GM12878 (cell line): Measurements from ENCODE around the gene SLC12A6. TPM values are rescaled to one million over a fixed set of nuclear protein-coding genes. Genes with fewer than 3 reads are reported as not detected.
A peak's percentile ranks its signal among the peaks of the same experiment; 100 is the strongest.

Experiments
- ASH2L ChIP-seq: fragments of 300-600, 200-600 bp; sonication (generic); IDR thresholded peaks from 2 replicates; pipeline ENCODE4 v1.6.1; 2017; ENCODE audit warnings: low read depth, mild to moderate bottlenecking, borderline replicate concordance
- ATF7 ChIP-seq: fragments of 450-650 bp; IDR thresholded peaks from 2 replicates; pipeline ENCODE4 v1.6.1; 2016; ENCODE audit warnings: low read depth, mild to moderate bottlenecking
- BMI1 ChIP-seq: fragments of 450-650 bp; IDR thresholded peaks from 2 replicates; pipeline ENCODE4 v1.6.1; 2016; ENCODE audit warnings: mild to moderate bottlenecking, moderate library complexity, borderline replicate concordance
- BRCA1 ChIP-seq: IDR thresholded peaks from 2 replicates; pipeline ENCODE4 v1.6.1; 2011; ENCODE audit warnings: low read depth, low read length, improper control_type of control experiment
- CHD2 ChIP-seq: IDR thresholded peaks from 2 replicates; pipeline ENCODE4 v1.6.1; 2011; ENCODE audit warnings: low read depth, low read length, improper control_type of control experiment, borderline replicate concordance
- CHD4 ChIP-seq: fragments of 200-600 bp; sonication (generic); IDR thresholded peaks from 2 replicates; pipeline ENCODE4 v1.6.1; 2016; ENCODE audit warnings: mild to moderate bottlenecking
- DPF2 ChIP-seq: fragments of 450-650 bp; IDR thresholded peaks from 2 replicates; pipeline ENCODE4 v1.6.1; 2017; ENCODE audit warnings: mild to moderate bottlenecking
- FOS ChIP-seq: IDR thresholded peaks from 3 replicates; pipeline ENCODE4 v1.6.1; 2011; ENCODE audit warnings: borderline replicate concordance; ENCODE audit not compliant: insufficient read length; ENCODE audit errors: extremely low read depth
- FOXM1 ChIP-seq: IDR thresholded peaks from 2 replicates; pipeline ENCODE4 v1.6.1; 2012; ENCODE audit warnings: low read depth, mild to moderate bottlenecking, inconsistent platforms, low read length, moderate library complexity
- JUNB ChIP-seq: IDR thresholded peaks from 2 replicates; pipeline ENCODE4 v1.6.1; 2016; ENCODE audit warnings: antibody characterized with exemption, mild to moderate bottlenecking
- KDM1A ChIP-seq: fragments of 200-600 bp; sonication (generic); IDR thresholded peaks from 2 replicates; pipeline ENCODE4 v1.6.1; 2016; ENCODE audit warnings: borderline replicate concordance
- MYC ChIP-seq: IDR thresholded peaks from 2 replicates; pipeline ENCODE4 v1.6.1; 2011; ENCODE audit warnings: mild to moderate bottlenecking, low read length, moderate library complexity, inconsistent platforms; ENCODE audit not compliant: insufficient read depth, insufficient replicate concordance, insufficient read length, severe bottlenecking
- NFYB ChIP-seq: IDR thresholded peaks from 2 replicates; pipeline ENCODE4 v1.6.1; 2011; ENCODE audit warnings: low read depth, mild to moderate bottlenecking, low read length, improper control_type of control experiment, moderate library complexity; ENCODE audit not compliant: insufficient read depth
- NR2C2 ChIP-seq: IDR thresholded peaks from 2 replicates; pipeline ENCODE4 v1.6.1; 2011; ENCODE audit warnings: borderline replicate concordance, low read depth; ENCODE audit not compliant: control insufficient read depth, insufficient read length
- PAX8 ChIP-seq: fragments of 450-650 bp; IDR thresholded peaks from 2 replicates; pipeline ENCODE4 v1.6.1; 2017; ENCODE audit warnings: mild to moderate bottlenecking, moderate library complexity
- RCOR1 ChIP-seq: conservative IDR thresholded peaks from 2 replicates; pipeline ENCODE4 v1.6.1; 2012; ENCODE audit warnings: low read depth, low read length, improper control_type of control experiment
- SIX5 ChIP-seq: IDR thresholded peaks from 2 replicates; pipeline ENCODE4 v1.6.1; 2011; ENCODE audit warnings: mild to moderate bottlenecking, low read depth, low read length, moderate library complexity; ENCODE audit not compliant: severe bottlenecking
- SMARCA5 ChIP-seq: fragments of 450-650 bp; IDR thresholded peaks from 2 replicates; pipeline ENCODE4 v1.6.1; 2017; ENCODE audit warnings: mild to moderate bottlenecking
- SP1 ChIP-seq: IDR thresholded peaks from one replicate; pipeline ENCODE4 v1.6.1; 2011; ENCODE audit warnings: low read depth, low read length
- SRF ChIP-seq, 2 experiments: IDR thresholded peaks; 2 replicates each; pipeline ENCODE4 v1.6.1; 2011; ENCODE audit warnings: low read depth in 2 of 2, low read length in 2 of 2, mild to moderate bottlenecking in 1 of 2, moderate library complexity in 1 of 2
- SUPT20H ChIP-seq: IDR thresholded peaks from 2 replicates; pipeline ENCODE4 v1.6.1; 2011; ENCODE audit warnings: low read depth, mild to moderate bottlenecking, low read length, moderate library complexity, borderline replicate concordance; ENCODE audit not compliant: control insufficient read depth
- ZNF384 ChIP-seq: IDR thresholded peaks from 2 replicates; pipeline ENCODE4 v1.6.1; 2012; ENCODE audit warnings: low read depth, mild to moderate bottlenecking, low read length, improper control_type of control experiment, borderline replicate concordance
- polyA plus RNA-seq, 11 experiments: library from polyadenylated mRNA; depleted of rRNA in 4 of 11; unstranded in 6 of 11; stranded (reverse) in 5 of 11; fragments of >200 nt; fragmentation: Nextera tagmentation in 4 of 11; fragmentation: Illumina TruSeq in 1 of 11; extraction: Ambion mirVana in 4 of 11; extraction: Trizol in 1 of 11; gene quantifications; 1 replicate in 1 of 11; 2 replicates in 10 of 11; pipeline versions ENCODE4 v1.2.1 to v1.2.3, GENCODE V29; 2011 to 2016; ENCODE audit warnings: inconsistent platforms in 2 of 11, missing spikeins in 2 of 11, low read depth in 1 of 11
- total RNA-seq, 4 experiments: library from RNA; depleted of rRNA in 3 of 4; stranded (reverse); fragments of >200 nt in 3 of 4; fragmentation: Illumina TruSeq in 1 of 4; extraction: Trizol in 1 of 4; gene quantifications; 2 replicates each; pipeline versions ENCODE4 v1.2.1 to v1.2.3, GENCODE V29; 2013 to 2021
- TF ChIP-seq, protein P1 (sequence below): IDR thresholded peaks from 2 replicates; pipeline ENCODE4 v1.6.1; 2012; ENCODE audit warnings: low read depth, low read length, improper control_type of control experiment
- TF ChIP-seq, protein P2 (sequence below): IDR thresholded peaks from 2 replicates; pipeline ENCODE4 v1.6.1; 2011; ENCODE audit warnings: mild to moderate bottlenecking, low read depth, low read length, moderate library complexity; ENCODE audit not compliant: insufficient replicate concordance
- TF ChIP-seq, protein P3 (sequence below): fragments of 450-650 bp; formaldehyde crosslinking; IDR thresholded peaks from 2 replicates; pipeline ENCODE4 v1.4.0; 2022; ENCODE audit warnings: mild to moderate bottlenecking, moderate library complexity

Gene SLC12A6
- total and polyA plus RNA-seq, 10 of the 15 experiments (the other 5 are each of a cell fraction or from before 2014, with no cell fraction given), result 4.7 to 94.4 (median 34.2) TPM

DNA sequence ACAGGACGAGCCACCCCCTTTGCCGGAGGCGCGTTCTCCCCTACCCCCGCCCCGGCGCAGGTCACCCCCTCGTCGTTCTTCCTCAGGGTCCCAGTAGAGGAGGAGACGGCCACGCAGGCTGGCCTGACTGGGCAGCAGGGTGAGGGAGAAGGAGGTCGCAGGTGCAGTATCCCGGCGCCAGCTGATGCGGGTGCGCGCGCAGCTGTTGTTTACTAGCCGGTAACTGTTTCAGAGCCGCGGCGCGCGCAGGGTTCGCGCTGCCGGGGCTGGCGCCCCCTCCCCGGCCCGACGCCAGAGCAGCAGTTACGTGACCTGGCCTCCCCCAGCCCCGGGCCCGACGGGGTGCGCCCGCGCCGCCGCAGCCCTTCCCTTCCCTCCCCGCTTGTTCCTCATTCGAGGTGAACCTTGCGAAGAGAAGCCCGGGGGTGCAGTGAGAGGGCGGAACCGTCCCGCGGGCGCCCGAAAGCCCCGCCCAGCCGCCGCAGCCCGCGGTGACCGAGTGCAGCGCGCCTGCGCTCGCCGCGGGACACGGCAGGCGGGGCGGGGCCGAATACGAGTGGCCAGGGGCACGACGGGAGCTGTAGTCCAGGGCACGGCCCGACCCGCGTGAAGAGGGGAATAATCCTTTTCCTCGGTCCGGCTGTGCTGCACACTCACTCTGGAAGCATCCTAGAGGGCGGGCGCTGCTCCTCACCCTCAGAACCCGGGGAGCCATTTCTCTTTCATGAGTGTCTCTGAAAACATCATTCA lies at the start of gene SLC12A6 (continued):
- TF ChIP-seq ZNF384 (no peak), JUNB (no peak), KDM1A (no peak), BMI1 (no peak), RCOR1 (no peak), SUPT20H (no peak), PAX8 (no peak), SMARCA5 (peak; percentile 83; the same call in 1 of the 2 replicates), FOXM1 (no peak), MYC (no peak), ATF7 (no peak), ASH2L (no peak), SP1 (peak; percentile 17), DPF2 (peak; percentile 87), NR2C2 (no peak), FOS (no peak), SIX5 (peak; percentile 72), NFYB (no peak), CHD2 (no peak), SRF (IDR thresholded peaks at IDR 0.05; ENCODE audit: low read depth in 2 of 2, low read length in 2 of 2) (no peak), CHD4 (no peak), BRCA1 (no peak)
- TF ChIP-seq, protein P1, sequence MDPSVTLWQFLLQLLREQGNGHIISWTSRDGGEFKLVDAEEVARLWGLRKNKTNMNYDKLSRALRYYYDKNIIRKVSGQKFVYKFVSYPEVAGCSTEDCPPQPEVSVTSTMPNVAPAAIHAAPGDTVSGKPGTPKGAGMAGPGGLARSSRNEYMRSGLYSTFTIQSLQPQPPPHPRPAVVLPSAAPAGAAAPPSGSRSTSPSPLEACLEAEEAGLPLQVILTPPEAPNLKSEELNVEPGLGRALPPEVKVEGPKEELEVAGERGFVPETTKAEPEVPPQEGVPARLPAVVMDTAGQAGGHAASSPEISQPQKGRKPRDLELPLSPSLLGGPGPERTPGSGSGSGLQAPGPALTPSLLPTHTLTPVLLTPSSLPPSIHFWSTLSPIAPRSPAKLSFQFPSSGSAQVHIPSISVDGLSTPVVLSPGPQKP, result no peak
- TF ChIP-seq, protein P2, sequence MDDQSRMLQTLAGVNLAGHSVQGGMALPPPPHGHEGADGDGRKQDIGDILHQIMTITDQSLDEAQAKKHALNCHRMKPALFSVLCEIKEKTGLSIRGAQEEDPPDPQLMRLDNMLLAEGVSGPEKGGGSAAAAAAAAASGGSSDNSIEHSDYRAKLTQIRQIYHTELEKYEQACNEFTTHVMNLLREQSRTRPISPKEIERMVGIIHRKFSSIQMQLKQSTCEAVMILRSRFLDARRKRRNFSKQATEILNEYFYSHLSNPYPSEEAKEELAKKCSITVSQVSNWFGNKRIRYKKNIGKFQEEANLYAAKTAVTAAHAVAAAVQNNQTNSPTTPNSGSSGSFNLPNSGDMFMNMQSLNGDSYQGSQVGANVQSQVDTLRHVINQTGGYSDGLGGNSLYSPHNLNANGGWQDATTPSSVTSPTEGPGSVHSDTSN, result no peak
- TF ChIP-seq, protein P3, sequence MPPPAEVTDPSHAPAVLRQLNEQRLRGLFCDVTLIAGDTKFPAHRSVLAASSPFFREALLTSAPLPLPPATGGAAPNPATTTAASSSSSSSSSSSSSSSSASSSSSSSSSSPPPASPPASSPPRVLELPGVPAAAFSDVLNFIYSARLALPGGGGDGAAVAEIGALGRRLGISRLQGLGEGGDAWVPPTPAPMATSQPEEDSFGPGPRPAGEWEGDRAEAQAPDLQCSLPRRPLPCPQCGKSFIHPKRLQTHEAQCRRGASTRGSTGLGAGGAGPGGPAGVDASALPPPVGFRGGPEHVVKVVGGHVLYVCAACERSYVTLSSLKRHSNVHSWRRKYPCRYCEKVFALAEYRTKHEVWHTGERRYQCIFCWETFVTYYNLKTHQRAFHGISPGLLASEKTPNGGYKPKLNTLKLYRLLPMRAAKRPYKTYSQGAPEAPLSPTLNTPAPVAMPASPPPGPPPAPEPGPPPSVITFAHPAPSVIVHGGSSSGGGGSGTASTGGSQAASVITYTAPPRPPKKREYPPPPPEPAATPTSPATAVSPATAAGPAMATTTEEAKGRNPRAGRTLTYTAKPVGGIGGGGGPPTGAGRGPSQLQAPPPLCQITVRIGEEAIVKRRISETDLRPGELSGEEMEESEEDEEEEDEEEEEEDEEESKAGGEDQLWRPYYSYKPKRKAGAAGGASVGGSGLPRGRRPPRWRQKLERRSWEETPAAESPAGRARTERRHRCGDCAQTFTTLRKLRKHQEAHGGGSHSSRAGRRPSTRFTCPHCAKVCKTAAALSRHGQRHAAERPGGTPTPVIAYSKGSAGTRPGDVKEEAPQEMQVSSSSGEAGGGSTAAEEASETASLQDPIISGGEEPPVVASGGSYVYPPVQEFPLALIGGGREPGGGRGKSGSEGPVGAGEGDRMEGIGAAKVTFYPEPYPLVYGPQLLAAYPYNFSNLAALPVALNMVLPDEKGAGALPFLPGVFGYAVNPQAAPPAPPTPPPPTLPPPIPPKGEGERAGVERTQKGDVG (CRISPR knock-in tag), result no peak
